PC-9 (cell line): Measurements from ENCODE around the gene ST13. TPM values are rescaled to one million over a fixed set of nuclear protein-coding genes. Genes with fewer than 3 reads are reported as not detected.

Experiments used
- BruUV-seq: library from RNA; stranded (reverse); fragments of 400-500 nt; replicated peaks from 2 replicates; lab custom pipeline; 2021; lab: Mats Ljungman, UMichigan
- CTCF ChIA-PET: fragments of 300-600 bp; sonication (Branson Sonifier 250); formaldehyde crosslinking; loops from one replicate; lab custom pipeline; 2022; ENCODE audit warnings: antibody characterized with exemption; lab: Charles Lee
- POLR2A ChIA-PET: fragments of 300-600 bp; sonication (Branson Sonifier 250); formaldehyde crosslinking; loops from one replicate; lab custom pipeline; 2022; ENCODE audit warnings: antibody characterized with exemption; ENCODE audit not compliant: unreplicated experiment; lab: Charles Lee
- DNase-seq, 2 experiments: peaks; one replicate each; pipeline versions ENCODE4 v3.0.0 to v3.0.0-alpha.2; 2015 to 2022; ENCODE audit warnings: mixed read lengths in 1 of 2
- H2AFZ ChIP-seq: fragments of 200-600 bp; sonication (generic); 2 replicates; pipeline ENCODE4 v1.8.1; 2017; ENCODE audit warnings: antibody characterized with exemption
- H3F3A ChIP-seq: fragments of 200-600 bp; sonication (generic); 2 replicates; pipeline ENCODE4 v1.8.1; 2017; ENCODE audit warnings: antibody characterized with exemption, mild to moderate bottlenecking, low read depth; ENCODE audit not compliant: insufficient read depth
- H3K27ac ChIP-seq: fragments of 200-600 bp; sonication (generic); 2 replicates; pipeline ENCODE4 v1.6.1; 2016; ENCODE audit warnings: mixed run types
- H3K27me3 ChIP-seq: fragments of 200-600 bp; sonication (generic); 2 replicates; pipeline ENCODE4 v1.6.1; 2016; ENCODE audit warnings: low read depth, mixed run types; ENCODE audit not compliant: insufficient read depth
- H3K36me3 ChIP-seq: fragments of 200-600 bp; sonication (generic); 2 replicates; pipeline ENCODE4 v1.6.1; 2016; ENCODE audit warnings: low read depth, mixed run types
- H3K4me1 ChIP-seq: fragments of 200-600 bp; sonication (generic); replicated peaks from 2 replicates; pipeline ENCODE4 v1.6.1; 2016; ENCODE audit warnings: mixed run types; ENCODE audit not compliant: insufficient read depth
- H3K4me2 ChIP-seq: fragments of 200-600 bp; sonication (generic); 2 replicates; pipeline ENCODE4 v1.6.1; 2017; ENCODE audit warnings: mixed run types
- H3K4me3 ChIP-seq: fragments of 200-600 bp; sonication (generic); 2 replicates; pipeline ENCODE4 v1.6.1; 2016; ENCODE audit warnings: mixed run types
- H3K79me2 ChIP-seq: fragments of 200-600 bp; sonication (generic); 2 replicates; pipeline ENCODE4 v1.6.1; 2017; ENCODE audit warnings: low read depth, mixed run types
- H3K9me2 ChIP-seq: fragments of 200-600 bp; sonication (generic); 2 replicates; pipeline ENCODE4 v1.8.1; 2017; ENCODE audit warnings: mild to moderate bottlenecking; ENCODE audit not compliant: insufficient read depth
- H3K9me3 ChIP-seq: fragments of 200-600 bp; sonication (generic); 2 replicates; pipeline ENCODE4 v1.8.1; 2016; ENCODE audit warnings: low read depth; ENCODE audit not compliant: insufficient read depth
- H4K20me1 ChIP-seq: fragments of 200-600 bp; sonication (generic); 2 replicates; pipeline ENCODE4 v1.8.1; 2017; ENCODE audit not compliant: insufficient read depth
- CTCF ChIP-seq: fragments of 200-600 bp; sonication (generic); conservative IDR thresholded peaks from 2 replicates; pipeline ENCODE4 v1.6.1; 2017; ENCODE audit warnings: mixed run types, antibody characterized with exemption, mild to moderate bottlenecking, moderate library complexity
- EZH2 ChIP-seq: fragments of 200-600 bp; sonication (generic); IDR thresholded peaks from 2 replicates; pipeline ENCODE4 v1.8.0; 2017; ENCODE audit warnings: antibody characterized with exemption, low read depth
- intact Hi-C: fragments of 100-400 bp; cut with micrococcal nuclease; formaldehyde crosslinking; loops from one replicate; pipeline ENCODE4 v1.10.0; 2022; ENCODE audit not compliant: unreplicated experiment
- total RNA-seq: library from RNA; stranded (reverse); gene quantifications from 2 replicates; pipeline ENCODE4 v1.2.3, GENCODE V29; 2021

The ST13 gene
- total RNA-seq, 1 experiment from 2014 or later = 285 TPM

- no peaks in the 10 kb centered on the region for H3K27me3 ChIP-seq
- H3K36me3 ChIP-seq = 0 out of 2 replicates have a peak, but pooled peaks cover 9% of the 10 kb centered on the region
- TF ChIP-seq EZH2 (no peak), CTCF (no peak)
- H3K79me2 ChIP-seq = peaks cover 54% of the 10 kb centered on the region
- ChIA-PET CTCF (interaction anchor here (0.6 kb wide), 1 partner anchor 84 kb away, joined by 5 read pairs; no protein-coding TSS in a partner anchor), POLR2A (no interaction called here)
- H3K4me2 ChIP-seq = peak overlapping the region; percentile 73
- H3K9me2 ChIP-seq = no peaks in the 10 kb centered on the region
- peak overlapping the region; percentile 100 for H2AFZ ChIP-seq
- DNase-seq = no peak
- 0 out of 2 replicates have a peak, but pooled peaks cover 7% of the 10 kb centered on the region for H4K20me1 ChIP-seq
- intact Hi-C loops = loop anchor here (2.0 kb wide), 1 partner anchor 135 kb away; no protein-coding TSS in a partner anchor
- no peaks in the 10 kb centered on the region for H3K9me3 ChIP-seq
- H3K4me3 ChIP-seq = peak overlapping the region; percentile 98
- peaks cover 20% of the 10 kb centered on the region for H3K4me1 ChIP-seq
- peak overlapping the region; percentile 45; the same call in 1 of the 2 replicates for H3K27ac ChIP-seq
- H3F3A ChIP-seq = peaks cover 29% of the 10 kb centered on the region
- TSS peak; percentile 48 for BruUV-seq
These were observed 38.2 kb downstream of the ST13 start for GRCh38 chr22:40818192-40818746.

- H3K27ac ChIP-seq = no peak overlapping the region
- 0 out of 2 replicates have a peak, but pooled peaks cover 7% of the 10 kb centered on the region for H4K20me1 ChIP-seq
- DNase-seq = no peak
- no peak for TF ChIP-seq CTCF
- TF ChIP-seq EZH2 = no peak
- BruUV-seq = no TSS peak
- H3K4me2 ChIP-seq = peak overlapping the region; percentile 73
- POLR2A ChIA-PET = no interaction called here
- CTCF ChIA-PET = no interaction called here
- H3K79me2 ChIP-seq = peaks cover 59% of the 10 kb centered on the region
- peaks cover 20% of the 10 kb centered on the region for H3K4me1 ChIP-seq
- H2AFZ ChIP-seq = no peak overlapping the region
- H3K36me3 ChIP-seq = 0 out of 2 replicates have a peak, but pooled peaks cover 9% of the 10 kb centered on the region
- H3K4me3 ChIP-seq = peak overlapping the region; percentile 98; the same call in 1 of the 2 replicates
- intact Hi-C loops = loop anchor here (2.0 kb wide), 1 partner anchor 135 kb away; no protein-coding TSS in a partner anchor
- H3K9me3 ChIP-seq = no peaks in the 10 kb centered on the region
- peaks cover 24% of the 10 kb centered on the region for H3F3A ChIP-seq
- H3K27me3 ChIP-seq = no peaks in the 10 kb centered on the region
- no peaks in the 10 kb centered on the region for H3K9me2 ChIP-seq
These were observed 38.7 kb downstream of the ST13 start for GRCh38 chr22:40817737-40818136.

GRCh38 chr22:40813912-40814315, 42.5 kb downstream of the ST13 start:
- ChIA-PET CTCF (no interaction called here), POLR2A (no interaction called here)
- no TSS peak for BruUV-seq
- no peak for TF ChIP-seq EZH2
- TF ChIP-seq CTCF = no peak
- intact Hi-C loops = no loop called here
- Histone ChIP-seq H3K79me2 (peaks cover 89% of the 10 kb centered on the region), H4K20me1 (peaks cover 10% of the 10 kb centered on the region; the same call in 1 of the 2 replicates), H3K4me2 (no peak overlapping the region), H3K36me3 (0 out of 2 replicates have a peak, but pooled peaks cover 9% of the 10 kb centered on the region), H3K27me3 (no peaks in the 10 kb centered on the region), H3K9me2 (no peaks in the 10 kb centered on the region), H3K27ac (no peak overlapping the region), H3K9me3 (no peaks in the 10 kb centered on the region), H3F3A (peaks cover 12% of the 10 kb centered on the region; the same call in 1 of the 2 replicates), H2AFZ (no peak overlapping the region), H3K4me3 (no peak overlapping the region), H3K4me1 (peaks cover 13% of the 10 kb centered on the region)
- no peak for DNase-seq
